Liver (tissue), 9 donors: ENCODE data around the gene SCUBE1. TPM values are rescaled to one million over a fixed set of nuclear protein-coding genes. Genes with fewer than 3 reads are reported as not detected.

Experiments used
- DNase-seq: peaks from one replicate; pipeline ENCODE4 v3.0.0-alpha.2; 2017; ENCODE audit warnings: low spot score
- H3K27ac ChIP-seq, 2 donors: one replicate each; pipeline ENCODE4 v1.7.0; 2013; ENCODE audit warnings: inconsistent platforms in 2 of 2, low read length in 2 of 2, control low read depth in 1 of 2, low read depth in 1 of 2, mild to moderate bottlenecking in 1 of 2
- H3K27me3 ChIP-seq, 4 donors: one replicate each; pipeline versions ENCODE4 v1.6.1 to v1.7.0; 2013; ENCODE audit warnings: low read length in 3 of 4, inconsistent platforms in 1 of 4, mild to moderate bottlenecking in 1 of 4, moderate library complexity in 1 of 4; ENCODE audit not compliant: control insufficient read depth in 4 of 4, insufficient read depth in 4 of 4
- H3K36me3 ChIP-seq, 4 donors: one replicate each; pipeline versions ENCODE4 v1.6.1 to v1.7.0; 2013; ENCODE audit warnings: low read length in 3 of 4, mild to moderate bottlenecking in 3 of 4, low read depth in 1 of 4, moderate library complexity in 1 of 4; ENCODE audit not compliant: control insufficient read depth in 4 of 4, insufficient read depth in 3 of 4
- H3K4me1 ChIP-seq, 4 donors: one replicate each; pipeline versions ENCODE4 v1.6.1 to v1.7.0; 2013; ENCODE audit warnings: low read length in 3 of 4, mild to moderate bottlenecking in 3 of 4, moderate library complexity in 1 of 4; ENCODE audit not compliant: control insufficient read depth in 4 of 4, insufficient read depth in 4 of 4
- H3K4me3 ChIP-seq, 3 donors: one replicate each; pipeline versions ENCODE4 v1.6.1 to v1.7.0; 2013; ENCODE audit warnings: low read length in 3 of 3, control low read depth in 1 of 3, low read depth in 1 of 3, mild to moderate bottlenecking in 1 of 3
- H3K9ac ChIP-seq, 2 donors: one replicate each; pipeline ENCODE4 v1.7.0; 2013; ENCODE audit warnings: low read length in 2 of 2, mild to moderate bottlenecking in 2 of 2, moderate library complexity in 2 of 2, control low read depth in 1 of 2, low read depth in 1 of 2
- H3K9me3 ChIP-seq, 4 donors: one replicate each; pipeline versions ENCODE4 v1.6.1 to v1.7.0; 2013; ENCODE audit warnings: low read length in 3 of 4; ENCODE audit not compliant: control insufficient read depth in 4 of 4
- ATF3 ChIP-seq: IDR thresholded peaks from 2 replicates; pipeline ENCODE4 v1.6.1; 2016; ENCODE audit warnings: antibody characterized with exemption
- EGR1 ChIP-seq, 2 donors: IDR thresholded peaks; 2 replicates each; pipeline ENCODE4 v1.6.1; 2016 to 2018; ENCODE audit warnings: antibody characterized with exemption in 2 of 2, low read depth in 2 of 2
- FOXA1 ChIP-seq: IDR thresholded peaks from 2 replicates; pipeline ENCODE4 v1.6.1; 2016; ENCODE audit warnings: antibody characterized with exemption
- FOXA2 ChIP-seq: IDR thresholded peaks from 2 replicates; pipeline ENCODE4 v1.6.1; 2016; ENCODE audit warnings: antibody characterized with exemption
- GABPA ChIP-seq, 2 donors: IDR thresholded peaks in 1 of 2; conservative IDR thresholded peaks in 1 of 2; 2 replicates each; pipeline ENCODE4 v1.6.1; 2016; ENCODE audit warnings: antibody characterized with exemption in 2 of 2, mild to moderate bottlenecking in 1 of 2, moderate library complexity in 1 of 2
- HNF4A ChIP-seq, 2 donors: conservative IDR thresholded peaks; 2 replicates each; pipeline ENCODE4 v1.6.1; 2016; ENCODE audit warnings: antibody characterized with exemption in 2 of 2, mild to moderate bottlenecking in 2 of 2
- HNF4G ChIP-seq: IDR thresholded peaks from 2 replicates; pipeline ENCODE4 v1.6.1; 2016; ENCODE audit warnings: antibody characterized with exemption
- JUND ChIP-seq, 2 donors: IDR thresholded peaks; 2 replicates each; pipeline ENCODE4 v1.6.1; 2016; ENCODE audit warnings: antibody characterized with exemption in 2 of 2
- MAX ChIP-seq: IDR thresholded peaks from 2 replicates; pipeline ENCODE4 v1.6.1; 2016; ENCODE audit warnings: antibody characterized with exemption
- NR2F2 ChIP-seq: IDR thresholded peaks from 2 replicates; pipeline ENCODE4 v1.6.1; 2016; ENCODE audit warnings: antibody characterized with exemption
- RAD21 ChIP-seq, 2 donors: IDR thresholded peaks; 2 replicates each; pipeline ENCODE4 v1.6.1; 2016; ENCODE audit warnings: antibody characterized with exemption in 2 of 2, mild to moderate bottlenecking in 2 of 2
- REST ChIP-seq: IDR thresholded peaks from 2 replicates; pipeline ENCODE4 v1.6.1; 2016; ENCODE audit warnings: antibody characterized with exemption, mild to moderate bottlenecking
- RXRA ChIP-seq, 2 donors: IDR thresholded peaks; 2 replicates each; pipeline ENCODE4 v1.6.1; 2017 to 2018; ENCODE audit warnings: antibody characterized with exemption in 2 of 2, mild to moderate bottlenecking in 1 of 2
- SP1 ChIP-seq: IDR thresholded peaks from 2 replicates; pipeline ENCODE4 v1.6.1; 2018; ENCODE audit warnings: antibody characterized with exemption, mild to moderate bottlenecking
- TAF1 ChIP-seq: conservative IDR thresholded peaks from 2 replicates; pipeline ENCODE4 v1.6.1; 2016; ENCODE audit warnings: antibody characterized with exemption, mild to moderate bottlenecking
- YY1 ChIP-seq: IDR thresholded peaks from 2 replicates; pipeline ENCODE4 v1.6.1; 2016; ENCODE audit warnings: antibody characterized with exemption, mild to moderate bottlenecking
- WGBS: extraction: QIAGEN DNeasy Blood & Tissue Kit; methylation state at CpG from one replicate; pipeline ENCODE4 v1.1.7; 2013; 5-methylcytosine and 5-hydroxymethylcytosine counted together
- polyA plus RNA-seq, 2 donors: library from polyadenylated mRNA; stranded (reverse) in 1 of 2; unstranded in 1 of 2; fragments of 200-250 nt in 1 of 2; fragments of >200 nt in 1 of 2; fragmentation: Nextera tagmentation in 1 of 2; extraction: Ambion mirVana in 1 of 2; gene quantifications; one replicate each; pipeline versions ENCODE4 v1.2.1 to v1.2.3, GENCODE V29; 2013 to 2015
- total RNA-seq, 2 donors: library from RNA; depleted of rRNA; stranded (reverse); fragments of >200 nt; gene quantifications; one replicate each; pipeline ENCODE4 v1.2.3, GENCODE V29; 2014
- TF ChIP-seq, protein P1 (sequence below): IDR thresholded peaks from 2 replicates; pipeline ENCODE4 v1.6.1; 2016; ENCODE audit warnings: antibody characterized with exemption
- TF ChIP-seq, protein P2 (sequence below): fragments of 150-350 bp; IDR thresholded peaks from 2 replicates; pipeline ENCODE4 v1.5.1; 2017; ENCODE audit warnings: improper control_type of control experiment, low read depth, low read length; ENCODE audit not compliant: missing input control
- donor health status: healthy.
- donor health status: healthy.
- donor health status: healthy.
- donor health status: healthy.
- donor health status: healthy.

SCUBE1 gene
- total and polyA plus RNA-seq, 4 donors = 0.07 to 0.46 (median 0.08) TPM; not detected in 1

GRCh38 chr22:43303166-43303565, 40.0 kb downstream of the SCUBE1 start:
- Histone ChIP-seq H3K36me3 (no peaks in the 10 kb centered on the region), H3K9ac (no peak overlapping the region), H3K9me3 (no peaks in the 10 kb centered on the region), H3K4me1 (peaks cover 0 to 4% (median 2%) of the 10 kb centered on the region in 4 donors), H3K27ac (no peak overlapping the region), H3K4me3 (no peak overlapping the region), H3K27me3 (no peaks in the 10 kb centered on the region)
- TF ChIP-seq REST (no peak), ATF3 (no peak), JUND (IDR thresholded peaks at IDR 0.05) (no peak), RAD21 (IDR thresholded peaks at IDR 0.05) (no peak), NR2F2 (no peak), RXRA (IDR thresholded peaks at IDR 0.05) (no peak), FOXA1 (no peak), HNF4A (conservative IDR thresholded peaks at IDR 0.05) (no peak), TAF1 (no peak), YY1 (no peak), SP1 (no peak), HNF4G (no peak), FOXA2 (no peak), GABPA (IDR thresholded peaks at IDR 0.05 in 1 of 2, conservative IDR thresholded peaks at IDR 0.05 in 1 of 2) (no peak), EGR1 (IDR thresholded peaks at IDR 0.05; ENCODE audit: low read depth in 2 of 2) (no peak), MAX (no peak)
- TF ChIP-seq, protein P1, sequence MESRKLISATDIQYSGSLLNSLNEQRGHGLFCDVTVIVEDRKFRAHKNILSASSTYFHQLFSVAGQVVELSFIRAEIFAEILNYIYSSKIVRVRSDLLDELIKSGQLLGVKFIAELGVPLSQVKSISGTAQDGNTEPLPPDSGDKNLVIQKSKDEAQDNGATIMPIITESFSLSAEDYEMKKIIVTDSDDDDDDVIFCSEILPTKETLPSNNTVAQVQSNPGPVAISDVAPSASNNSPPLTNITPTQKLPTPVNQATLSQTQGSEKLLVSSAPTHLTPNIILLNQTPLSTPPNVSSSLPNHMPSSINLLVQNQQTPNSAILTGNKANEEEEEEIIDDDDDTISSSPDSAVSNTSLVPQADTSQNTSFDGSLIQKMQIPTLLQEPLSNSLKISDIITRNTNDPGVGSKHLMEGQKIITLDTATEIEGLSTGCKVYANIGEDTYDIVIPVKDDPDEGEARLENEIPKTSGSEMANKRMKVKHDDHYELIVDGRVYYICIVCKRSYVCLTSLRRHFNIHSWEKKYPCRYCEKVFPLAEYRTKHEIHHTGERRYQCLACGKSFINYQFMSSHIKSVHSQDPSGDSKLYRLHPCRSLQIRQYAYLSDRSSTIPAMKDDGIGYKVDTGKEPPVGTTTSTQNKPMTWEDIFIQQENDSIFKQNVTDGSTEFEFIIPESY = no peak
- TF ChIP-seq, protein P2, sequence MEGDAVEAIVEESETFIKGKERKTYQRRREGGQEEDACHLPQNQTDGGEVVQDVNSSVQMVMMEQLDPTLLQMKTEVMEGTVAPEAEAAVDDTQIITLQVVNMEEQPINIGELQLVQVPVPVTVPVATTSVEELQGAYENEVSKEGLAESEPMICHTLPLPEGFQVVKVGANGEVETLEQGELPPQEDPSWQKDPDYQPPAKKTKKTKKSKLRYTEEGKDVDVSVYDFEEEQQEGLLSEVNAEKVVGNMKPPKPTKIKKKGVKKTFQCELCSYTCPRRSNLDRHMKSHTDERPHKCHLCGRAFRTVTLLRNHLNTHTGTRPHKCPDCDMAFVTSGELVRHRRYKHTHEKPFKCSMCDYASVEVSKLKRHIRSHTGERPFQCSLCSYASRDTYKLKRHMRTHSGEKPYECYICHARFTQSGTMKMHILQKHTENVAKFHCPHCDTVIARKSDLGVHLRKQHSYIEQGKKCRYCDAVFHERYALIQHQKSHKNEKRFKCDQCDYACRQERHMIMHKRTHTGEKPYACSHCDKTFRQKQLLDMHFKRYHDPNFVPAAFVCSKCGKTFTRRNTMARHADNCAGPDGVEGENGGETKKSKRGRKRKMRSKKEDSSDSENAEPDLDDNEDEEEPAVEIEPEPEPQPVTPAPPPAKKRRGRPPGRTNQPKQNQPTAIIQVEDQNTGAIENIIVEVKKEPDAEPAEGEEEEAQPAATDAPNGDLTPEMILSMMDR = no peak
- DNase-seq = no peak
- 97% methylated on average over 8 of the region's 8 CpGs for WGBS
